ENCODE measurements around the gene SUN2.

DNA sequence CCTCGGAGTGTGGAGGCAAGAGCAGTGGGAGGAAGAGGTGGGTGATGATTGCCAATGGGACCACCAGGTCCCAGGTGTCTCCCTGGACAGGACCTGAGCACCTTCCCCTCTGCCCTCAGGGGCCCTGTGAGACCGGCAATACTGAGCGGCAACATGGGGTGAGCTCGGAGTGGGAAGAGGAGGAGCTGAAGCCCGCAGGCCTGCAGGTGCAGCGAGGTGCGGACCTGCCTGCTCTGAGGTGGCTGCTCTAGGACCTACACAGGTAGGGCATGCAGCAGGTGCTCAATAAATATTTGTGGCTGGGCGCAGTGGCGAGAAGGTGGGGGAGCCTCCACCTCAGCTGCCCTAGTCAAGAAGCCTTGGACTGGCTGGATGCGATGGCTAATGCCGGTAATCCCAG lies 12.2 kb upstream of the SUN2 start:
- TF ChIP-seq, protein P1, sequence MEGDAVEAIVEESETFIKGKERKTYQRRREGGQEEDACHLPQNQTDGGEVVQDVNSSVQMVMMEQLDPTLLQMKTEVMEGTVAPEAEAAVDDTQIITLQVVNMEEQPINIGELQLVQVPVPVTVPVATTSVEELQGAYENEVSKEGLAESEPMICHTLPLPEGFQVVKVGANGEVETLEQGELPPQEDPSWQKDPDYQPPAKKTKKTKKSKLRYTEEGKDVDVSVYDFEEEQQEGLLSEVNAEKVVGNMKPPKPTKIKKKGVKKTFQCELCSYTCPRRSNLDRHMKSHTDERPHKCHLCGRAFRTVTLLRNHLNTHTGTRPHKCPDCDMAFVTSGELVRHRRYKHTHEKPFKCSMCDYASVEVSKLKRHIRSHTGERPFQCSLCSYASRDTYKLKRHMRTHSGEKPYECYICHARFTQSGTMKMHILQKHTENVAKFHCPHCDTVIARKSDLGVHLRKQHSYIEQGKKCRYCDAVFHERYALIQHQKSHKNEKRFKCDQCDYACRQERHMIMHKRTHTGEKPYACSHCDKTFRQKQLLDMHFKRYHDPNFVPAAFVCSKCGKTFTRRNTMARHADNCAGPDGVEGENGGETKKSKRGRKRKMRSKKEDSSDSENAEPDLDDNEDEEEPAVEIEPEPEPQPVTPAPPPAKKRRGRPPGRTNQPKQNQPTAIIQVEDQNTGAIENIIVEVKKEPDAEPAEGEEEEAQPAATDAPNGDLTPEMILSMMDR (IDR thresholded peaks at IDR 0.05; ENCODE audit: extremely low read depth in 1 of 2, insufficient read depth in 1 of 2, low read depth in 1 of 2, low read length in 2 of 2), result no peak
- TF ChIP-seq JUN (IDR thresholded peaks at IDR 0.05; ENCODE audit: borderline replicate concordance, insufficient read depth, insufficient read length, low read depth) (no peak), POLR2AphosphoS5 (IDR thresholded peaks at IDR 0.05; ENCODE audit: insufficient read depth, low read depth, low read length) (no peak), POLR2A (IDR thresholded peaks at IDR 0.05; ENCODE audit: low read depth, low read length) (no peak), EZH2 (IDR thresholded peaks at IDR 0.05; ENCODE audit: borderline replicate concordance, low read depth, low read length, severe bottlenecking) (no peak), FOS (IDR thresholded peaks at IDR 0.05; ENCODE audit: borderline replicate concordance, insufficient read depth, low read length) (no peak), MYC (IDR thresholded peaks at IDR 0.05; ENCODE audit: low read depth, low read length) (no peak), GATA2 (IDR thresholded peaks at IDR 0.05; ENCODE audit: insufficient read depth, insufficient read length, low read depth, low read length) (no peak)
- TF ChIP-seq, protein P2, sequence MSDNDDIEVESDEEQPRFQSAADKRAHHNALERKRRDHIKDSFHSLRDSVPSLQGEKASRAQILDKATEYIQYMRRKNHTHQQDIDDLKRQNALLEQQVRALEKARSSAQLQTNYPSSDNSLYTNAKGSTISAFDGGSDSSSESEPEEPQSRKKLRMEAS (IDR thresholded peaks at IDR 0.05; ENCODE audit: insufficient read depth, insufficient read length), result no peak
